HG03439 (cell line): ENCODE data around the gene NINJ1.
A peak's percentile ranks its signal among the peaks of the same experiment; 100 is the strongest.
"Not testable (repeated sequence)": the region's sequence is repeated elsewhere in the genome, so short reads cannot be mapped to it uniquely, and the experiment has no call there.

Source experiments
- ATAC-seq: cut with Tn5 transposase; IDR thresholded peaks from one replicate; pipeline ENCODE4 v1.9.1; 2021; ENCODE audit warnings: mild to moderate bottlenecking, moderate library complexity; ENCODE audit not compliant: unreplicated experiment

Gene NINJ1

DNA sequence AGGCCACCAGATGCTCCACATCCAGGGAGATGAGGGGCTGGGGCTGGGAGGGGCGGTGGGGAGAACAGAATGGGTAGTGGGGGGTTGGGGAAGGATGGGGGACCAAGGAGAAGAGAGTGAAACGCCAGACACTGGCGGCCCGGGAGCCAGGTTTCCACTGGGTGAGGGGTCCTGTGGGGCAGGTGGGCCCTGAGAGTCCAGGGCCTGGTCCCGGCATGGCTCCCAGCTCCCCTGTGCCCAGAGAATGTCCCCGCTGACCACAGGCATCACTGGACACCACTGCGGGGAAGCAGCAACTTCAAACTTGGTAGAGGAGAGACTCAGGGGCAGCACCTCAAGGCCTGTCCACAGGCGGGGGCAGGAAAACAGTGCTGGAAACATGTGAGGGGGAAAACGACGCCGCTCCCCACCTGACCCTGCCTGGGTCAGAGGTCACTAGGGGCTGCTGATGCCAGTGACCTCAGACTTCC lies 13.2 kb downstream of the NINJ1 start:
- no peak for ATAC-seq

DNA sequence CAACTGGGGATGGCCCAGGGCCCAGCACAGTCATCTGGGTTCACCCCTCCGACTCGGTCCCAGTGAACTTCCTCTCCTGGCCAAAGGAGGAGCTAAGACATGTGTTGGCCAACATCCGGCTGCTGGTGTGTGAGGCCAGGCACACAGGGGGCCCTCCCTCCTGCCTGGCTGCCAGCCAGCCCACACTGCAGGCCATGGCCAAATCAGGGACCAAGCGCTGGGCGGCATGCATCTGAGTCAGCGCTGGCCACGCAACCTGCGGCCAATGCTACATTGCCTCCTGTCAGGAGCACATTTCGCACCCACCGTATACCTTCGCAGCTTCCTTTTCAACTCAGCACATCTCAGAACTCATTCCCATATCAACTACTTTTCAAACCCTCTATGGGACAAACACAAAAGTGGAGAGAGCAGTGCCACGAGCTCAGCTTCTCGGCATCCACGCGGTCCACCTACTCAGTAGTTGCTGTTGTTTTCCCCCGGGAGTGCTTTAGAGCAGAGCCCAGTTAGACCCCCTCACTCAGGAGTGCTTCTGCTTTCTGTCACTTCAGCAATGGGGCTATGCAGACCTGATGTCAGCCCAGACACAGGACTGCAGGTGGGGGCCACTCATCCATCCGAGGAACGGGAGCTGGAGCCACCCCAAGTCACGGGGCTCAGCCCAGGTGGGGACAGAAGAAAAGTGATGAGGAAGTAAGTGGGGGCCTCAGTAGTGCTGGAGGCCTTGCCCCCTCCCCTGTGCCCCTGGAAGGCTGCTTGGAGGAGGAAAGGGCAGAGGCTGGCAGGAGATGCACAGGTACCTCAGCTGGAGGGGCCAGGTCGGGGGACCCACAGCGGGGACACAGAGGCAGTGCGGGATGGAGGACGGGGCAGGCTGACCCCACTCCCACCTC lies 13.9 kb downstream of the NINJ1 start:
- peak; percentile 78 for ATAC-seq

DNA sequence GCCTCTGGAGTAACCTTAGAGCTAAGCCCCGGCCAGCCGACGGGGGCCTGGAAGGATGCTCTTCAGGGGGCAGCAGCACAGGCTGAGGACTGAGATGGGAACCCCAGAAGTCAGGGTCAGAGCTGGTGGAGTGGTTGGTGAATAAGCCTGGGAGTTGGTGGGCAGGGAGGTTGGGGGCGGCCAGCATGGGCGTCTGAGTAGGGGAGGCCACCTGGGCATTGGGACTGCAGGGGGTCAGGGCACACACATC lies 14.4 kb downstream of the NINJ1 start:
- no peak for ATAC-seq

DNA sequence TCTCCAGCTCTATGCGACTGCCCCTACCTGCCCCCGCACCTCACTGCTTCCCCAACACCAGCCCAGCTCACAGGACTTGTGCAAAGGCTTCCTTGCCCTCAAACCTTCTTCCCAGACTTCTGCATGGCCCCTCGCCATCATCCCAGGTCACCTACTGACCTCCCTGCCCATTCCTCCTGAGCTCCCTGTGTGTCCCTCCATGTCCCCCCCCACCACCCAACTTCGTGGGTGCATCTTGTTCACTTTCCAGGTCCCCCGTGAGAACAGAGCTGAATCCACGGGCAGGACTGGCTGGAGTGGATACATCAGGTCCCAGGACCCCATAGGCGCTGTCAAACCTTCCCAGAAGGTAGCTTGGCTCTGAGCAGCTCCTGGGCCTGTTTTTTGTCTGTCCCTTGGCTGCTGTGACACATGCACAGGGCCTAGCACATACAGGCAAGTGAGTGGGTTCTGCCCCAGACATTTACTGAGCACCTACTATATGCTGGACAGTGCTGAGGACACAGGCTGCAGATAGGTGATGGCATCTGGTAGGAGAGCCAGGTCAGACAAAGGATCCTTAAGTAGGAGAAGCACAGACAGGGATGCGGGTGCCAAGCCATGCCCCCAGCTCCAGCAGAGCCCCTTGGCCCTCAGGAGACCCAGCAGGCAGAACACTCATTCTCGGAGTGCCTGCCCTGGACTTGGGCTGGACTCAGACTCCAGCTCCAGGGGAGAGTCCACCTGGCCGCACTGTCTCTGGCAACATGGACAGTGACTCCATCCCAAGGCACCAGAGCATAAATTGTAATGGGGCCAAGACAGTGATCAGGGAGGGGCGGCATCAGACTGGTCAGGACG lies 15.0 kb downstream of the NINJ1 start:
- no peak for ATAC-seq

DNA sequence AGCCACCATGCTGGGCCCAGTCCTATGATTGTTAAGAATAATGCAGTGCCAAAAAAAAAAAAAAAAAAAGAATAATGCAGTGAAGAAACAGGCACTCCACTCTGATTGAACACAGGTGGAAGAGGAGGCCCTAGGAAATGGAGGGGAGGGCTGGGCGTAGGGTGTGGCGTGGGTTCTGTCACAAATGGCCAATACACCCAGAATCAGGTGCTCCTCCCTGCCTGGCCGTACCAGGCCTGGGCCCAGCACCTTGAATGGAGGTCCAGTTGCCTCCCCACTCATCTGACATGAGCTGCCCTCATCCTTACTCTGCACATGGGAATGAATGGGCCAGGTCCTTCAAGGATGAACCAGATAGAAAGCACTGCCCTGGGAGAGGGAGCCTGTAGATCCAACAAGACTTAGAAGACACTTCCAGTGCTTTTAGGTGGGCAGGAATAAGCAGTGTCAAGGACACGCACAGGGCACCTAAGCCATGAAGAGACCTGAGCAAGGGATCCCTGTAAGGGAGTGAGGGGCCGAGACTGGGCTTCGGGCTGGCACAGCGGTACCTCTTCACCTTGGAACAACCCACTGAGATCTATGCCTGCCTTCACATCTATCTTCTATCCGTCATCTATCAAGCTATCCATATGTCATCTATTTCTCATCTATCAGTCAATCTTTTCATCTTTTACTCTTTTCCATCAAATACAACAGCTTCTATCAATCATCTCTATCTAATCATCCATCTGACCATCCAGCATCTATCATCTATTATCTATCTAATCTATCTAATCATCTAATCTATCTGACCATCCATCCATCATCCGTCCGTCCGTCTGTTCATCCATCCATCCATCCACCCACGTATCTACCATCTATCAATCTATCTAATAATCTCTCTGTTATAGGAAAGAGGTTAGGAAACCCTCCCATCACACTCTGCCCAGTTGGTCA lies 15.9 kb downstream of the NINJ1 start:
- no peak for ATAC-seq

DNA sequence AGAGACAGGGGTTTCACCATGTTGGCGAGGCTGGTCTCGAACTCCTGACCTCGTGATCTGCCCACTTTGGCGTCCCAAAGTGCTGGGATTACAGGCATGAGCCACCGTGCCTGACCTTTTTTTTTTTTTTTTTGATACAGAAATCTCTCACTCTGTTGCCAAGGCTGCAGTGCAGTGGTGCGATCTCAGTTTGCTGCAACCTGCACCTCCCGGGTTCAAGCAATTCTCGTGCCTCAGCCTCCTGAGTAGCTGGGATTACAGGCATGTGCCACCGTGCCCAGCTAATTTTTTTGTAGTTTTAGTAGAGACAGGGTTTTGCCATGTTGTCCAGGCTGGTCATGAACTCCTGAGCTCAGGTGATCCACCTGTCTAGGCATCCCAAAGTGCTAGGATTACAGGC lies 16.5 kb downstream of the NINJ1 start:
- not testable (repeated sequence) for ATAC-seq

DNA sequence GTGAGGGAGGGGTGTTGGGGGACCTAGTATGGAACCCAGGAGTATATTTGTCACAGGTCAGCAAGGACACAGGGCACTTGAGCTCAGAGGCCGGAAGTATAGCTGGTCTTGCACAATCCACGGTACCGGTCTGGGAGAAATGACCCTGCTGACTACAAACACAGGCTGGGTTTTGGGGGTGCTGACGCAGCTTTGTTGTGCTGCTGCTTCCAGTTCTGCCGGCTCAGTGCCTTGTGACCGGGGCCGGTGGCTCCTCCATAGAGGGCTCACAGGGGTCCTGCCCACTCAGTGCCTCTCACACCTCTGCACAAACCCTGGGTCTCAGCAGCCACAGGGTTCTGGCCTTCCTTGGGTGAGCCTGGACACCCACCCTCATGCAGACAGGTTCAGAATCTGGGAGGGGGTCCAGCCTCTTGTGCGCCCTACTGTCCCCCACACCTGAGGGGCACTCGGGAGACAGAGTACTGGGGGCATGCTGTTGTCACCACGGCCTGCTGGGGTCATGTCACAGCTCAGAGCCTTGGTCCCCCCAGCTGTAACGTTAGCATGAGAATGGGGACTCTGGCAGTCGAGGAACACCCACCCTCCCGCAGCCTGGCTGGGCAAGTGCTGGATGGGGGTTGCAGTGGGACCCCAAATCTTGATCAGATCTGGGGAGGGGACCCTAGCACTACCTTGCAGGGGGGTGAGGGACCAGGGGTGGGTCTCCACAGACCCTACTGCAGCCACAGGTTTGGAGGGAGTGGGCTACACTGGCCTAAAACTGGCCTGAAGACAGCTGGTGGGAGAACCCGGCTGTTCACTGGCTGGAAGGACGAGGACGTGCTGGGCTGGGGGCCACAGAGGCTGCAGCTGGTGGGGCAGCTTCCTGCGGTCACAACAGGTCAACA lies 17.7 kb downstream of the NINJ1 start:
- ATAC-seq: no peak

DNA sequence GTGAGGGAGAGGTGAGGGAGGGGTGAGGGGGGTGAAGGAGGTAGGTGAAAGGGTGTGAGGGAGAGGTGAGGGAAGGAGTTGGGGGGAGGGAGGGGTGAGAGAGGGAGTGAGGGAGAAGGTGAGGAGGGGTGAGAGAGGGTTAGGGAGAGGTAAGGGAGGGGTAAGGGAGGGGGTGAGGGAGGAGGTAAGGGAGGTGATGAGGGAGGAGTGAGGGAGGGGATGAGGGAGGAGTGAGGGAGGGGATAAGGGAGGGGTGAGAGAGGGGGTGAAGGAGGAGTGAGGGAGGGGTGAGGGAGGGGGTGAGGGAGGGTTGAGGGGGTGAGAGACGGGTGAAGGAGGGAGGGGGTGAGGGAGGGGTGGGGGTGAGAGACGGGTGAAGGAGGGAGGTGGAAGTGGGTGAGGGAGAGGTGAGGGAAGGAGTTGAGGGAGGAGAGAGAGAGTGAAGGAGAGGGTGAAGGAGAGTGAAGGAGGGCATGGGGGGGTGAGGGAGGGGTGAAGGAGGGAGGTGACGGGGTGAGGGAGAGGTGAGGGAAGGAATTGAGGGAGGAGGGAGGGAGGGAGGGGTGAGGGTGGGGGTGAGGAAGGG lies 18.5 kb downstream of the NINJ1 start:
- ATAC-seq: no peak

DNA sequence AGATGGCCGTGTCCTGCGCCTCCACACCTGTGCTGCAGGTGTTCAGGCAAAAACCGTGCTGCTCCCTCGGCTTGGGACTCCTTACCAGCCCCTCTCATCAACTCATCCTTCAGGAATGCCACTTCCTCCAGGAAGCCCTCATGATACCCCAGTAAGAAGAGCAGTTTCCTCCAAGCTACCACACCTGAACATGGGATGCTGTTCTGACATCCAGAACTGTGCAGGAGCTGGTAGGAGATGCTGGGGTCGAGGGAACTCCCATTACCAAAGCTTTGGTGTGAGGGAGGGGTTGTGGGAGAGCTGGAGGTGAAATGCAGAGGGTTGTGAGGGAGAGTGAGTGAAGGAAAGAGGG lies 19.1 kb downstream of the NINJ1 start:
- ATAC-seq: no peak

DNA sequence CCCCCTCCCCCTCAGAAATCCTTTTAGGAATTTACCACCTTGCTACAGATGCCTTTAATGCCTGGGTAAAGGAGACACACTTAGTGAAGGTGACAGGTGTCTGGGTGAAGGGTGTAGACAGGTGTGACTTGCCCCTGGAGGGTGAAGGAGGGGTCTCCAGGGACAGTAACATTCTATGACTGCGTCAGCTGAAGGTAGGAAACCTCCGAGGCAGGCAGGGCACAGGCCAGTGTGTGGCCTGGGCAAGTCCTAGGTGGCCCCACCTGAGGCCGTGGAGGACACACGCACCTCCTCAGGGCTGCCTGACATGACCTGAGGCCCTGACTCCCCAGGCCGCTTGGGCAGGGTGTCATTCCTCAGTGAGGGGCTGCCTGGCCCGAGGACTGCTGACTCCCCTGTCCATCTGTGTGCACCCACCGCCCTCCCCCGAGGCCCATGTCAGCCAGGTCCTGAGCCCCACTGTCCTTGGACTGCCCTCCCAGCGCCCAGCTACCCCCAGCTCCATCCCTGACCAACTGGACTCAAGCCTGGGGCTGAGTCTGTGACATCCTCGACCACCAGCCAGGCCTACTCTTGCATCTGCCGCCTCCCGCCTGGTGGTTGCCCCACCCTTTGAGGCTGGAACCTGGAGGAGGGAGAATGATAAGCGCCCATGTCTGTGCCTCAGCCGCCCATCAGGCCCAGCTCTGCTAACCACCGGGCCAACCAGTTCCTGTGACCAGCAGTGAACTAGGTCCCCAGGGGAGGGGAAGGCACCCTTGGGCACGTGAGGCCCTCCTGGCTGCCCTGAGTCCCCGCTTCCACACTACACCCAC lies 19.7 kb downstream of the NINJ1 start:
- ATAC-seq: no peak

DNA sequence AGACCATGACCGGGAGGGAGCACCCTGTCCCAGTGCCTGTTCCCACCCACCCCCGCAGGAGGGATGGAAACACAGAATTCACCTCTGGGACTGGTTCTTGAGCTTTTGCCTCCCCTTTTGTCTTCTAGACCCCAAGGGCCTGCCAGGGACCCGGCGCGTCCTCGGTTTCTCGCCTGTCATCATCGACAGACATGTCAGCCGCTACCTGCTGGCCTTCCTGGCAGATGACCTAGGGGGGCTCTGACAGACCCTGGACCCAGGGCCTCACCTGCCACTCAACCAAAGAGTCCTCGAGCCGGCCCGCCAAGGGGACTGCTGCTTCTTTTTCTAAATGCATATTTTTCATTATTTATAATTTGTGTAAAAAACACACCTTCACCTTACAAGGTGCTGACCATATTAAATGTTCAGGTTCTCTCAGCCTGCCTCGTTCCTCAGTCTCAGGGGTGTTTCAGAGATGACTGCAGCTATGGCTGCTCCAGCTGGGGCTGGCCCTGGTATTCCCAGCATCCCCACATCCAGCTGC lies 21.1 kb downstream of the NINJ1 start:
- no peak for ATAC-seq

DNA sequence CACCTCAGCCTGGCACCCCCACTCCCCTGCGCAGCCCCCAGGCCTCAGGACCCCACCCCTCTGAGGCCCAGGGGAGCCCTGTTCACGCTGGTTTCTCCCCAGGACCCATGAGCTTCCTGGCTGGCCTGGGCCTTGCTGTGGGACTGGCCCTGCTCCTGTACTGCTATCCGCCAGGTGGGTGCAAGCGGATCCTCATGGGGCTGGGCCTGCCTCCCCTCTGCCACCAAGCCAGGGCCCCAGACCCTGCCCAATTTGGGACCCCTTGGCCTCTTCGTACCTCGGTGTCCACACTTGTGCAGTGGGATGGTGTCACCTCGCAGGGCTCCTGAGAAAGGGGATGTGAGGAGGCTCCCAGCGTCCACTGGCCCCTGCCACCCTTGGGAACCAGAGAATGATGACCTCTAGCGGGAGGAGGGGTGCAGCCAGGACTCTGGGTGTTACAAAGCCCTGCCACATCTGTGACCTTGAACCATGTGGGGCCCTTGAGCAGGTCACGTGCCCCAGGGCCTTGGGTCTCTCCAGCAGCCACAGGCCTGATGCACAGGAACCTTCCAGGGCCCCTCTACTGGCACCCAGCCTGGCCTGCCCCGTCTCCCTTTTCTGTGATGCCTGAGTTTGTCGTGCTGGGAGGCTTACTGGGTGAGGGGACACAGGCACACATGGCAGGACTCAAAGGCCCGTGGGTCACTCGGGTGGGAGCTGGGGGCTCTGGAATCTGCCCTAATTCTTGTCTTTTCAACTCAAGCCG lies 21.8 kb downstream of the NINJ1 start:
- no peak for ATAC-seq

DNA sequence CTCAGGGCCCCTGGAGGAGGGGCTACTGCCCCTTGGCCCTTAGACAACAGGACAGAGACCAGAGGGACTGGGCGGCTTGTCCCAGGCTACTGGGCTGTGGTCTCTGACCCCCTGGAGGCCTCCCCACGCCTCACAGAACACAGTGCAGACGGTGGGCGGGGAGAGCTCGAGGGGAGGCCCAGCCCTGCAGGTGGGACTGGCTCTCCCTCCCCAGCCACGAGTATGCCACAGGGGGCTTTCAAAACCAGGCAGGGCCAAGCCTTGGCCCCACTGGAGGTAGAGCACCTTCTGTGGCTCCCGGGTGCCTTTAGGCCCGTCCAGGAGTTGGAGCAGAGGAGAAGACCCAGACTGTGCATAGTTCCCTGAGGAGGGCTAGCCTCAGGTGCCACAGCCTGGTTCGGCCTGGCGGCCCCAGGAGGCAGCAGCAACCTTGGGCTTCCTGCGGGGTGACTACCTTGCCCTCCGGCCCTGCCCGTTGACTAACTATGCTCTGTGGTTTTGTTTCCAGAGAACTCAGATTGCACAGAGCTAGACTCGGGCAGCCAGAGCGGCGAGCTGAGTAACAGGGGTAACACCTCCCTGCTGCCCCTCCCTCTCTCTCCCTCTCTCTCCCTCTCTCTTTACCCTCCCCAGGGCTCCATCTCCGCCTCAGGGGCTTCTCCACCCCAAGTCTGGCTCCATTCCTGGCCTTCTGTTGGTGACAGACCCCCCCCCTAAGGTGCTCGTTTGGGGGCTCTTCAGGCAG lies 22.5 kb downstream of the NINJ1 start:
- ATAC-seq: no peak

DNA sequence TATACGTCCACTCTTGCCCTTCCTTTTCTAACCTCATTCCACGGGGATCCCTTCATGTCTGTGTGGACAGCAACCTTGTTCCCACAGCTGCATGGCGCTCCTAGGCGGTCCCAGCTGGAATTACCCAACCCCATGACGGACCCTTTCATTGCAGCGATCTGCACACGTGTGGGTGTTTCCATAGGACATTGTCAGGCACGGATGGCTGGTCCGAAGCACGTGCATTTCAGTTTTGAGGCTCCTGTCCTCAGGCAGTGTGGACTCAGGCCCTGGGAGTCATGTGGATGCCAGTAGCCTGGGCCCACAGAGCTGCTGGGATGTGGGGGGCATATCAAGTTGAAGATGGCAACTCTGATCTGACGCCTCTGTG lies 23.1 kb downstream of the NINJ1 start:
- no peak for ATAC-seq

DNA sequence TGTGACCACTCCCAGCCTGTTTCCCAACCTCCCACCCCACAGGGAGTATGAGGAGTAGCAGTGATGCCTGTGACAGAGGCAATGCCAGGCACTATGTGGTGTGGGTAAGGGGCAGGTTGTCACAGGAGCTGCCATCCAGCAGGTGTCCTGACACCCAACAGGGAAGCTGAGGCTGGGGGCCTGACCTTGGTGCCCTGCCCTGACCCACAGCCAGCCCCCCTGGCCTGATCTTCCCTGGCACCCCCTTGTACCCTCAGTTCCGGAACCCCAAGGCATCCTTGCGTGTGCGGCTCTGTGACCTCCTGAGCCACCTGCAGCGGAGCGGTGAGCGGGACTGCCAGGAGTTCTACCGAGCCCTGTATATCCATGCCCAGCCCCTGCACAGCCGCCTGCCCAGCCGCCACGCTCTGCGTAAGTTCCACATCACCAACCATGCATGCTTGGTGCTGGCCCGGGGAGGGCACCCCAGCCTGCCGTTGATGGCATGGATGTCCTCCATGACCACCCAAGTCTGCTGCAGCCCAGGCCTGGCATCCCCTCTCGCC lies 23.7 kb downstream of the NINJ1 start:
- ATAC-seq: no peak

DNA sequence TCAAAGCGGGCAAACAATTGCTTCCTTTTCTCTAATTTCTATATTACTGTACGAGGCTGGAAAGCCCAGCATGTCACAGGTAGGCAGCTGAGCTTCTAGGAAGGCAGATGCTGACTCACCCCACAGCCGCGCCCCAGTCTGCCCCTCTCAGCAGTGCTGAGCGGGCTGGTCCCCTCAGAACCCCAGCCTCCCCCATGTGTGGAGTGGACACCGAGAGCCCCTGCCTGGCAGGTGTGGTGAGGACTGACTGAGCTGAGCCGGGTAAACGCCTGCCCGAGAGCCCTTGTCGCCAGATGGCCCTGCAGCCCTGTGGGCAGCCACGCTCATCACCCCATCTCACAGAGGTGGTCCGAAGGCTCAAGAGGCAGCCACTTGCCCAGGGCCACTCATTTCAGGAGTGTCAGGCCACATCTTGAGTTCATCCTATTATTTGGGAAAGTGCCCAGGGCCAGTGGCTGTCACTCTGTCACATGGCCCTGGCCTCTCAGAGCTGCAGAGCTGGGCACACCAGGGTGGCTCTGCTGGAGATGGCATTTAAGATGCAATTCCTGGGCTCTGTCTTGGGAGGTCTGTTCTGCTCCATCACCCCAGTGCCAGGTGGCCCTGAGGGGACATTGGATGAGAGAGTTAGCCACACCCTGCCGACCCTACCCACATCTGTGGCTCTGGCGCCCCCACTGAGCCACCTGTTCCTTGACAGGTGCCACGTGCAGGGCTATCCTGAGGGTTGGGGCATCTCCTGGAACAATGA lies 25.6 kb downstream of the NINJ1 start:
- ATAC-seq: no peak

DNA sequence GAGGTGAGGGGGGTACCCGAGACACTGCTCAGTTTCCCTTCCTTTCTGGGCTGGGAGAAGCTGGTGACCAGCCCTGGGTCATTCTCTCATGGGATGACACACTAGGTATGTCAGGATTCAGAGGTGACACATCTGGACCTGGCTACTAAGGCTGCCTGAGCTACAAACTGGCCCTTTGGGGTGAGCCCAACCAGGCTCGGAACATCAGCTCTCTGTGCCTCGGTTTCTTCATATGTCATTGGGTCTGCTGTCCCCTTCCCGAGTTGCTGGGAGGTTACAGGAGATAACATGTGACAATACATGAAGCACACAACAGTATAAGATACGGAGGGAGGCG lies 26.3 kb downstream of the NINJ1 start:
- no peak for ATAC-seq
